Colonic mucosa (tissue), 4 donors: ENCODE measurements around the gene SPSB3. TPM values are rescaled to one million over a fixed set of nuclear protein-coding genes. Genes with fewer than 3 reads are reported as not detected.

Experiments
- DNase-seq: peaks from one replicate; pipeline ENCODE4 v3.0.0-alpha.2; 2020
- H3K27ac ChIP-seq: fragments of 200-600 bp; one replicate; pipeline ENCODE4 v1.8.0; 2021
- H3K27me3 ChIP-seq: fragments of 200-600 bp; one replicate; pipeline ENCODE4 v1.8.0; 2021
- H3K36me3 ChIP-seq: fragments of 200-600 bp; one replicate; pipeline ENCODE4 v1.8.0; 2021
- H3K4me1 ChIP-seq: fragments of 200-600 bp; one replicate; pipeline ENCODE4 v1.8.0; 2021; ENCODE audit warnings: mild to moderate bottlenecking
- H3K4me3 ChIP-seq: fragments of 200-600 bp; one replicate; pipeline ENCODE4 v1.8.0; 2021
- H3K9ac ChIP-seq, 2 donors: one replicate each; pipeline ENCODE4 v1.7.0; 2013; ENCODE audit warnings: control low read depth in 2 of 2, low read depth in 2 of 2, low read length in 2 of 2
- H3K9me3 ChIP-seq: fragments of 200-600 bp; one replicate; pipeline ENCODE4 v1.8.0; 2021
- intact Hi-C: fragments of 100-400 bp; cut with DNase I; formaldehyde crosslinking; loops from one replicate; pipeline ENCODE4 v1.14.1; 2022
- total RNA-seq, 2 donors: library from RNA; stranded (reverse); fragmentation: NEBNext Ultra II Directional in 1 of 2; extraction: Animal tissue kit (Norgen Biotek cat#: 25700) in 1 of 2; gene quantifications; one replicate each; pipeline ENCODE4 v1.2.1, GENCODE V29; 2021
- TF ChIP-seq, protein P1 (sequence below): fragments of 200-600 bp; IDR thresholded peaks from one replicate; pipeline ENCODE4 v1.8.0; 2022; ENCODE audit warnings: antibody characterized with exemption, mild to moderate bottlenecking
- donor health status: healthy.
- donor health status: DM: no; HTN: no; CAD: no.
- donor health status: DM: no; HTN: no; CAD: no.

The SPSB3 gene
- total RNA-seq, 2 donors from 2014 or later, result 32.7 to 35.9 TPM

DNA sequence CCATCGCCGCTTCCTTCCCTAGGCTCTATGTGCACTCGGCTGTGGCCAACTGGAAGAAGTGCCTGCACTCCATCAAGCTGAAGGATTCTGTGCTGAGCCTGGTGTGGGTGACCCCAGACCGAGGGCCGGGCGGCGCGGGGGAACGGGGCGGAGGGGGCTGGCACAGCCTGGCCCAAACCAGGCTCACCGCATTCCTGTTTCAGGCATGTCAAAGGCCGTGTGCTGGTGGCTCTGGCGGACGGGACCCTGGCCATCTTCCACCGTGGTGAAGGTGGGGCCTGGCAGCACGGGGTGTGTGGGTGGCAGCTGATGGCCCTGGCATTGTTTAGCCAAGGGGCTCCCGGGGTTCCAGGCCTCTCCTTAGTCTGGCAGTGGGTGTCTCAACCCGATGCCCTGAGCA, 15.7 kb downstream of the SPSB3 start:
- DNase-seq, result no peak
- no peaks in the 10 kb centered on the region for H3K27me3 ChIP-seq
- TF ChIP-seq, protein P1, sequence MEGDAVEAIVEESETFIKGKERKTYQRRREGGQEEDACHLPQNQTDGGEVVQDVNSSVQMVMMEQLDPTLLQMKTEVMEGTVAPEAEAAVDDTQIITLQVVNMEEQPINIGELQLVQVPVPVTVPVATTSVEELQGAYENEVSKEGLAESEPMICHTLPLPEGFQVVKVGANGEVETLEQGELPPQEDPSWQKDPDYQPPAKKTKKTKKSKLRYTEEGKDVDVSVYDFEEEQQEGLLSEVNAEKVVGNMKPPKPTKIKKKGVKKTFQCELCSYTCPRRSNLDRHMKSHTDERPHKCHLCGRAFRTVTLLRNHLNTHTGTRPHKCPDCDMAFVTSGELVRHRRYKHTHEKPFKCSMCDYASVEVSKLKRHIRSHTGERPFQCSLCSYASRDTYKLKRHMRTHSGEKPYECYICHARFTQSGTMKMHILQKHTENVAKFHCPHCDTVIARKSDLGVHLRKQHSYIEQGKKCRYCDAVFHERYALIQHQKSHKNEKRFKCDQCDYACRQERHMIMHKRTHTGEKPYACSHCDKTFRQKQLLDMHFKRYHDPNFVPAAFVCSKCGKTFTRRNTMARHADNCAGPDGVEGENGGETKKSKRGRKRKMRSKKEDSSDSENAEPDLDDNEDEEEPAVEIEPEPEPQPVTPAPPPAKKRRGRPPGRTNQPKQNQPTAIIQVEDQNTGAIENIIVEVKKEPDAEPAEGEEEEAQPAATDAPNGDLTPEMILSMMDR, result no peak
- no peak overlapping the region for H3K4me3 ChIP-seq
- no peak overlapping the region for H3K27ac ChIP-seq
- H3K9me3 ChIP-seq, result no peaks in the 10 kb centered on the region
- intact Hi-C loops, result no loop called here
- peaks cover 5% of the 10 kb centered on the region for H3K4me1 ChIP-seq
- H3K36me3 ChIP-seq, result peaks cover 8% of the 10 kb centered on the region
- H3K9ac ChIP-seq, result no peak overlapping the region

DNA sequence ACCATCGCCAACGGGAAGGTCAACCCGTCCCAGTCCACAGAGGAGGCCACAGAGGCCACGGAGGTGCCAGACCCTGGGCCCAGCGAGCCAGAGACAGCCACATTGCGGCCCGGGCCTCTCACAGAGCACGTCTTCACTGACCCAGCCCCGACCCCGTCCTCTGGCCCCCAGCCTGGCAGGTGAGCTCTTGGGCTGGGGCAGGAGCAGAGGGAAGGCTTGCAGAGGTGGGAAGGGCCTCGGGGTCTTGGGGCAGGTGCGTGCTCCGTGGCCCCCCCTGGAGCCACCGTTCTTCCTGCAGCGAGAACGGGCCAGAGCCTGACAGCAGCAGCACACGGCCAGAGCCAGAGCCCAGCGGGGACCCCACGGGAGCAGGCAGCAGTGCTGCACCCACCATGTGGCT, 16.1 kb downstream of the SPSB3 start:
- H3K36me3 ChIP-seq, result peaks cover 8% of the 10 kb centered on the region
- H3K4me3 ChIP-seq, result no peak overlapping the region
- no peak overlapping the region for H3K9ac ChIP-seq
- H3K27me3 ChIP-seq, result no peaks in the 10 kb centered on the region
- H3K9me3 ChIP-seq, result no peaks in the 10 kb centered on the region
- H3K4me1 ChIP-seq, result peaks cover 5% of the 10 kb centered on the region
- intact Hi-C loops, result no loop called here
- no peak for DNase-seq
- TF ChIP-seq, protein P1, result no peak
- no peak overlapping the region for H3K27ac ChIP-seq

DNA sequence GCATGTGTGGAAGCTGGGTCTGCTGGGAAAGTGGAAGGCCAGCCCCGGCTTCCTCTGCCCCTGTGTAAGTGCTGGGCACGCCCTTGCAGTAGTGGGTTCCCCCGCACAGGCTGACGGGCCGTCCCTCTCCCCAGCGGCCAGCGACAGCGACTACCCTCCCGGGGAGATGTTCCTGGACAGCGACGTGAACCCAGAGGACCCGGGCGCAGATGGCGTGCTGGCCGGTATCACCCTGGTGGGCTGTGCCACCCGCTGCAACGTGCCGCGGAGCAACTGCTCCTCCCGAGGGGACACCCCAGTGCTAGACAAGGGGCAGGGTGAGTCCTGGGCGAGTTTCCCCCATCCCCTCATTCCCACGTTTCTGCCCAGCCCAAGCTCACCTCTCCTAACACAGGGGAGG, 16.5 kb downstream of the SPSB3 start:
- H3K9me3 ChIP-seq, result no peaks in the 10 kb centered on the region
- H3K27me3 ChIP-seq, result no peaks in the 10 kb centered on the region
- intact Hi-C loops, result no loop called here
- no peak overlapping the region for H3K9ac ChIP-seq
- H3K27ac ChIP-seq, result no peak overlapping the region
- DNase-seq, result no peak
- peaks cover 8% of the 10 kb centered on the region for H3K36me3 ChIP-seq
- no peak overlapping the region for H3K4me3 ChIP-seq
- TF ChIP-seq, protein P1, result no peak
- peaks cover 4% of the 10 kb centered on the region for H3K4me1 ChIP-seq

DNA sequence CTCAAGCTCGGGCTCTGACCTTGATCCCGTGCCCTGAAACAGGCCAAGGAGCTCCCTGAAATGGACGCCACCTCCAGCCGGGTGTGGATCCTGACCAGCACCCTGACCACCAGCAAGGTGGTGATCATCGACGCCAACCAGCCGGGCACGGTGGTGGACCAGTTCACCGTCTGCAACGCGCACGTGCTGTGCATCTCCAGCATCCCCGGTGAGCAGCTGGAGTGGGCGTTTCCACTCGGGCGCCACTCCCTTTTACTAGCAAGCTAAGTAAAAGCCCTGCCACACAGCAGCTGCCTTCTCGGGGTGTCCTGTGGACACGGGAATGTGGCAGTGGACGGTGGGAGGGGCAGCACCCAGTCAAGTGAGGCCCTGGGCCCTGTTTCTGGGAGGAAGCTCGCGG, 17.4 kb downstream of the SPSB3 start:
- intact Hi-C loops, result no loop called here

DNA sequence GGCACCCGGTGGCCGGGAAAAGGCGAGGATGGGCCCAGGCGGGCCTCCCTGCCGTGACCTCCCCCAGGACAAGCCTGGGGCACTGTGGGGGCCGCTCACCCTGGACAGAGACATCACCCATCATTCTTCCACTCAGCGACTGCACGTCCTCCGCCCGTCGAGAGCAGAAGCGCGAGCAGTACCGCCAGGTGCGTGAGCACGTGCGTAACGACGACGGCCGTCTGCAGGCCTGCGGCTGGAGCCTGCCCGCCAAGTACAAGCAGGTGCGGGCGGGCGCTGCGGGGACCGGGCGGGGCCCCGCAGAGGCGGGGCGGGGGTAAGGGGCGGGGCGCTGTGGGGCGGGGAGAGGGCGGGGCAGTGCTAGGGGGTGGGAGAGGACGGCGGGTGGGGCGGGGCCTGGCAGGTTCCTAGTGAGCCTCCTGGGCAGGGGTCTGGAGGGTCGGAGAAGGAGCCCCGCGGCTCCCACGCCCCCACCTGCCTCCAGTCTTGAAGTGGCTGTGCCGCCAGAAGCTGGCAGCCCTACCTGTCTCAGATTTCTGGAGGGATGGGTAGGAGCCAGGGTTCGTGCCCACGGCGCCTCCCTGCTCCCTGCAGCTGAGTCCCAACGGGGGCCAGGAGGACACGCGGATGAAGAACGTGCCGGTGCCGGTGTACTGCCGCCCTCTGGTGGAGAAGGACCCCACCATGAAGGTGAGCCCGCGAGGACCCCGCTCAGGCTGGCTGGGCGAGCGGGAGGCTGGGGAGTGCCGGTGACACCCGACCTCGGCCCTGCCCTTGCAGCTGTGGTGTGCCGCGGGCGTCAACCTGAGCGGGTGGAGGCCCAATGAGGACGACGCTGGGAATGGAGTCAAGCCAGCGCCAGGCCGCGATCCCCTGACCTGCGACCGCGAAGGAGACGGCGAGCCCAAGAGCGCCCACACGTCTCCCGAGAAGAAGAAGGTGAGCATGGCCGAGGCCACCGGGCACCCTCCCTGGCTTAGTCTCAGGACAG, 18.6 kb downstream of the SPSB3 start:
- no peak for DNase-seq
- no peak overlapping the region for H3K27ac ChIP-seq

More for the DNA sequence above, 17.4 kb downstream of the SPSB3 start:
- TF ChIP-seq, protein P1, result no peak
- Histone ChIP-seq H3K27ac (no peak overlapping the region), H3K4me1 (no peaks in the 10 kb centered on the region), H3K9ac (no peak overlapping the region), H3K36me3 (peaks cover 8% of the 10 kb centered on the region), H3K27me3 (no peaks in the 10 kb centered on the region), H3K9me3 (no peaks in the 10 kb centered on the region), H3K4me3 (no peak overlapping the region)
- DNase-seq, result no peak

More for the DNA sequence above, 18.6 kb downstream of the SPSB3 start:
- H3K36me3 ChIP-seq, result peaks cover 8% of the 10 kb centered on the region
- intact Hi-C loops, result no loop called here
- H3K9me3 ChIP-seq, result no peaks in the 10 kb centered on the region
- no peaks in the 10 kb centered on the region for H3K4me1 ChIP-seq
- no peaks in the 10 kb centered on the region for H3K27me3 ChIP-seq
- no peak overlapping the region for H3K4me3 ChIP-seq
- TF ChIP-seq, protein P1, result no peak
- H3K9ac ChIP-seq, result no peak overlapping the region
